Aorta (tissue), 5 donors: ENCODE data around the gene ROBO1. TPM values are rescaled to one million over a fixed set of nuclear protein-coding genes. Genes with fewer than 3 reads are reported as not detected.

ENCODE experiments used
- ATAC-seq: fragments of 200-7000 bp; cut with Tn5 transposase; one replicate; pipeline ENCODE4 v1.9.1; 2022; ENCODE audit warnings: moderate library complexity; ENCODE audit not compliant: low FRiP score
- DNase-seq, 2 donors: peaks; one replicate each; pipeline ENCODE4 v3.0.0-alpha.2; 2020
- H3K27ac ChIP-seq, 2 donors: one replicate each; pipeline ENCODE4 v1.5.1; 2013; ENCODE audit warnings: low read length in 2 of 2, mild to moderate bottlenecking in 2 of 2, moderate library complexity in 2 of 2, control low read depth in 1 of 2, inconsistent platforms in 1 of 2, low read depth in 1 of 2
- H3K27me3 ChIP-seq, 2 donors: one replicate each; pipeline ENCODE4 v1.6.1; 2013; ENCODE audit warnings: control low read depth in 1 of 2, low read length in 1 of 2, mild to moderate bottlenecking in 1 of 2, moderate library complexity in 1 of 2; ENCODE audit not compliant: insufficient read depth in 2 of 2, control insufficient read depth in 1 of 2
- H3K36me3 ChIP-seq, 2 donors: one replicate each; pipeline ENCODE4 v1.6.1; 2013; ENCODE audit warnings: control low read depth in 1 of 2, low read length in 1 of 2, mild to moderate bottlenecking in 1 of 2; ENCODE audit not compliant: insufficient read depth in 2 of 2, control insufficient read depth in 1 of 2
- H3K4me1 ChIP-seq, 2 donors: one replicate each; pipeline ENCODE4 v1.6.1; 2013; ENCODE audit warnings: low read length in 2 of 2, control low read depth in 1 of 2, mild to moderate bottlenecking in 1 of 2, moderate library complexity in 1 of 2; ENCODE audit not compliant: insufficient read depth in 2 of 2, control insufficient read depth in 1 of 2
- H3K4me3 ChIP-seq, 2 donors: one replicate each; pipeline ENCODE4 v1.5.1; 2013; ENCODE audit warnings: low read length in 2 of 2, control low read depth in 1 of 2, mild to moderate bottlenecking in 1 of 2
- H3K9me3 ChIP-seq: one replicate; pipeline ENCODE4 v1.6.1; 2013; ENCODE audit warnings: mild to moderate bottlenecking, low read length; ENCODE audit not compliant: control insufficient read depth
- WGBS, 2 donors: extraction: QIAGEN DNeasy Blood & Tissue Kit; methylation state at CpG; one replicate each; pipeline ENCODE4 v1.1.7; 2013; 5-methylcytosine and 5-hydroxymethylcytosine counted together
- intact Hi-C, 2 donors: fragments of 100-400 bp; cut with DNase I; formaldehyde crosslinking; loops; one replicate each; pipeline versions ENCODE4 v1.14.2 to v1.15.0; 2022
- polyA plus RNA-seq, 2 donors: library from polyadenylated mRNA; stranded (reverse); fragments of 200-250 nt; gene quantifications; one replicate each; pipeline ENCODE4 v1.2.3, GENCODE V29; 2013
- total RNA-seq, 2 donors: library from RNA; stranded (reverse); fragmentation: NEBNext Ultra II Directional; extraction: Animal tissue kit (Norgen Biotek cat#: 25700); gene quantifications; one replicate each; pipeline ENCODE4 v1.2.1, GENCODE V29; 2021
- donor health status: healthy with polysubstance abuse.
- donor health status: Bipolar disorder and iron deficiency.
- donor health status: DM: no; HTN: no; CAD: no.
- donor health status: DM: no; HTN: no; CAD: no.
- donor health status: DM: yes; HTN: yes; CAD: no.

Gene ROBO1
- total and polyA plus RNA-seq, 4 donors = 2.1 to 33.1 (median 16.6) TPM

DNA sequence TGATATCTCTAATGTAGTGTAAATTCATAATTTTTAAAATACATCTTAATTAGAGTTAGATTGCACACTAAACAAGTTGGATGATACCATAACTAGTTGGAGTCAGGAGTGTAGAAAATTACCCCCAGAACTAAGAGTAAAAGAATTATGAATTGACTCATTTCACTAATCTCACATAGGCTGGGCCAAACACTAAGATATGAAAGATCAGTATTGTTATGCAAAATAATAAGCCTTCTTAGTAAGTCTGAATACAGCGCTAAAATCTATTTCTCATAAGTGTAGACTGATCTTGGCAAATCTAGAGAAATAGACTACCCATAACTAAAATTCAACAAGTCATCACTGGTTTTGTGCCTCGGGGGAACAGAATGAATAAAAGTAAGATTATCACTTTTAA is 979.0 kb downstream of the ROBO1 start:
- WGBS, 2 donors = 93 to 96% methylated on average over 2 of the region's 2 CpGs
- no peaks in the 10 kb centered on the region for H3K36me3 ChIP-seq
- no peaks in the 10 kb centered on the region for H3K27me3 ChIP-seq
- ATAC-seq (no peak), DNase-seq (no peak)
- H3K4me1 ChIP-seq = no peaks in the 10 kb centered on the region
- H3K27ac ChIP-seq = no peak overlapping the region
- intact Hi-C loops = no loop called here
- no peaks in the 10 kb centered on the region for H3K9me3 ChIP-seq
- no peak overlapping the region for H3K4me3 ChIP-seq

DNA sequence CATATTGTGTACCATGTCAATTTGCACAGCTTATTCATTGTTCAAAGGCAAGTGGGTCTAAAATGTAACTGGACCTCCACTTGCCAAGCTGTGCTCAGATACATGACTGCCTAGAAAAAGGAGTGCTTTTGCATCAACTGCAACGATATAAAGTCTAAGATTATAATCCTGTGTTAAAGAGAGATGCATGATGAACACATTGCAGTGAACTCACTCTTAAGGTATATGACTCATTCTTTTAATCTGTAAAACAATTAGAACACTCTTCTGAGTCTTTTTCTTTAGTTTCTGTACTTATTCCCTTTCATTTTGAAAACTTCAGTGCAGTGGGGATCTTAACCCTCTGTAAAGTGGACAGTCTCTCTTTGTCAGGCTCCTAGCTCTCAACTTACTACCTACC is 982.8 kb downstream of the ROBO1 start:
- H3K4me1 ChIP-seq = no peaks in the 10 kb centered on the region
- ATAC-seq = no peak
- no peak overlapping the region for H3K27ac ChIP-seq
- H3K4me3 ChIP-seq = no peak overlapping the region
- intact Hi-C loops = no loop called here
- H3K36me3 ChIP-seq = no peaks in the 10 kb centered on the region
- no peaks in the 10 kb centered on the region for H3K9me3 ChIP-seq
- H3K27me3 ChIP-seq = no peaks in the 10 kb centered on the region
- no peak for DNase-seq
- WGBS, 2 donors = 74 to 75% methylated on average over 1 of the region's 1 CpG

GRCh38 chr3:78781351-78781750 is 986.4 kb downstream of the ROBO1 start:
- ATAC-seq = no peak
- H3K9me3 ChIP-seq = peaks cover 1% of the 10 kb centered on the region
- H3K4me3 ChIP-seq = no peak overlapping the region
- intact Hi-C loops = no loop called here
- H3K4me1 ChIP-seq = no peaks in the 10 kb centered on the region
- H3K27ac ChIP-seq = no peak overlapping the region
- no peak for DNase-seq
- no peaks in the 10 kb centered on the region for H3K27me3 ChIP-seq
- H3K36me3 ChIP-seq = no peaks in the 10 kb centered on the region

DNA sequence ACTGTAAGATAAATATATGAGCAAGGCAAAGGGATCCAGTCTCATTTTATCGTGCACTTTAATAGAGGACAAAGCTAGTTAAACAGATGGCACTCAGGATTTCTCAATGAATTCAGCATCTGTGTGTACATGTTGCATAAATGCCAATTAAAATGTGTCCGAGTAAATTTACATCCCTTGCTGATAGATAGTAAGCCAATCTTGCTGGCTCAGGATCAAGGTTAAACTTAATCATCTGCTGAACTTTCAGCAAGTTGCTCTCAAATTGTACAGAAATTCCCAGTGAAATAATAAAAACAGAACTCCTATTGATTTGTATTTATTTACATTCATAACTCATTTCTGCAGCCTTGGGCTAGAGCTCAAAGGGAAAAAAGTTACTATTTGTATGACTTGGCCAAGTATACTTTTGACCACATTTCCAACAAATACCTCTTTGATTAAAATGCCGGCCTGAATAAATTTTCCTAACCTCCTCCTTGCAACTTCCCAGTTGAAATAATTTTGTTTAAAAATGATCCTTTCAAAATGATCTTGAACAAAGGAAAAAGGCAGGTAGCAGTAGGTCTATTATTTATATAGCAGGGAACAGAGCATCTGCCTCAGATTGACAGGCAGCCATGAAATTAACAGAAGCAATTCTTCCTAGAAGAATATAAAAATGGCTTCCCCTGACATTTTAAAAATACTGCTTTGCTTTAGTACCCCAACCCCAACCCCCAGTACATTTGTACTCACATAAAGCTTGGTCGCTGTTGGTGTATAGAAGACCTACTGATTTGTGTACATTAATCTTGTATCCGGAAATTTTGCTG is 1001.9 kb downstream of the ROBO1 start:
- Histone ChIP-seq H3K27ac (no peak overlapping the region), H3K27me3 (no peaks in the 10 kb centered on the region), H3K9me3 (no peaks in the 10 kb centered on the region), H3K36me3 (no peaks in the 10 kb centered on the region), H3K4me1 (peaks cover 0 to 2% of the 10 kb centered on the region in 2 donors), H3K4me3 (no peak overlapping the region)
- DNase-seq = no peak
- no peak for ATAC-seq
- 51 to 57% methylated on average over 5 of the region's 5 CpGs for WGBS, 2 donors
- intact Hi-C loops = no loop called here

DNA sequence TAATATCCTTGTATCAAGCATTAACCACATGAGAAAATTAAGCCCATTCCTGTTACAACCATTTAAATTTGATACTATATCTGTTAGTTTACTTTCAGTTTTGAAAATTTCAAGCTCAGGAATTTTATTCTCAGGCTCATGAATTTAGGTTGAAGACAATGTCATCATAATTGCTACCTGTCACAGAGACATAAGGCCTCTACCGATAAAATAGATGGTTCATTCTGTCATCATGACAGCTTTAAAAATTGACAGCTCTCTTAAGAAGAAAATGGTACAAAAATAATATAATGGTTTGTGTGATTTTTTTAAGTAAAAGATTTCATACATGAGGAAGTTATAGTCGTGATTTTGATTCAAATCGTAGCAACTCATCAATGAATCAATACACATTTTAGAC is 1003.2 kb downstream of the ROBO1 start:
- ATAC-seq = no peak
- H3K4me3 ChIP-seq = no peak overlapping the region
- H3K36me3 ChIP-seq = no peaks in the 10 kb centered on the region
- H3K27ac ChIP-seq = no peak overlapping the region
- WGBS, 2 donors = 89 to 92% methylated on average over 3 of the region's 3 CpGs
- intact Hi-C loops = no loop called here
- no peak for DNase-seq
- no peaks in the 10 kb centered on the region for H3K27me3 ChIP-seq
- no peaks in the 10 kb centered on the region for H3K9me3 ChIP-seq
- H3K4me1 ChIP-seq = peaks cover 0 to 2% of the 10 kb centered on the region in 2 donors

DNA sequence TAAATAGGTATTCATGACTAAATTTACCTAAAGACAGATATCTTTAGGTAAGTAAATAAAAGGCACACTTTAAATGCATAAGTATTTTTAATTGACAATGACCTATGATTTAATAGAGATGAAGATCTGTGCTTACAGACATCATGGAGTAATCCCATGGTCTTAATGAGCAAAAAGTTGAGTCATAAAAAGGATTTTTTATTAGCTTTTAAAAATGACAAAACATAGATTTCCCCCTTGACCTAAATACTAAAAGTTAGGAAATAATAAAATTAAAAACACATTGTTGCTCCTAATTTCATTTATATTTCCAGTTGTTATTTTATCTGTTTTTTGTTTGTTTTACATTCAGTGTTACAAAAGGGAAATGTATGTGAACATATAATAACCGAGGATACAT is 1005.7 kb downstream of the ROBO1 start:
- Histone ChIP-seq H3K36me3 (no peaks in the 10 kb centered on the region), H3K27me3 (no peaks in the 10 kb centered on the region), H3K4me3 (no peak overlapping the region), H3K4me1 (peaks cover 0 to 2% of the 10 kb centered on the region in 2 donors), H3K9me3 (no peaks in the 10 kb centered on the region), H3K27ac (no peak overlapping the region)
- DNase-seq (no peak), ATAC-seq (no peak)
- 93 to 94% methylated on average over 1 of the region's 1 CpG for WGBS, 2 donors
- intact Hi-C loops = no loop called here

DNA sequence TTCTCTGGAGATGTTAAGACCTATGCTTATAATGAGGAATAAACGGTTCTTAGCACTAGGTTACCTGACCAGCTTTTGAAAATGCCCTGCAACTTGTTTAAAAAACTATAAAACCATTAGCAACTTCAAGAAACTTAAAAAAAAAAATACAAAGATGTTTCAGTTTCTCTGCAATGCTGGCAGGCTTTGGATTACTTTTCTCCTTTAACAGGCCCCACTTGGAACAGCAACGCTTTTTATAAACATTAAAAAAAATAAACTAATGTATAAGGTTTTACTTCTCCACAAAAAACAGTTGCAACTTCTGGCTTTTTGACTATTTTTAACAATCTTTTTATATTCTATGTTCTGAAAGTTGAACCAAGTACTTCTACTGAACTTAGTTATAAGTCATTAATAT is 1006.7 kb downstream of the ROBO1 start:
- intact Hi-C loops = no loop called here
- no peak for DNase-seq
- Histone ChIP-seq H3K4me3 (no peak overlapping the region), H3K4me1 (peaks cover 0 to 1% of the 10 kb centered on the region in 2 donors), H3K27ac (no peak overlapping the region), H3K27me3 (no peaks in the 10 kb centered on the region), H3K36me3 (no peaks in the 10 kb centered on the region), H3K9me3 (no peaks in the 10 kb centered on the region)
- 33 to 41% methylated on average over 2 of the region's 2 CpGs for WGBS, 2 donors
- ATAC-seq = no peak

GRCh38 chr3:78757731-78758130 is 1010.1 kb downstream of the ROBO1 start:
- ATAC-seq = no peak
- intact Hi-C loops = no loop called here
- H3K27me3 ChIP-seq = no peaks in the 10 kb centered on the region
- H3K27ac ChIP-seq = no peak overlapping the region
- WGBS, 2 donors = 13 to 17% methylated on average over 4 of the region's 4 CpGs
- no peak for DNase-seq
- H3K9me3 ChIP-seq = no peaks in the 10 kb centered on the region
- H3K4me1 ChIP-seq = peaks cover 1 to 3% of the 10 kb centered on the region in 2 donors
- no peak overlapping the region for H3K4me3 ChIP-seq
- no peaks in the 10 kb centered on the region for H3K36me3 ChIP-seq

DNA sequence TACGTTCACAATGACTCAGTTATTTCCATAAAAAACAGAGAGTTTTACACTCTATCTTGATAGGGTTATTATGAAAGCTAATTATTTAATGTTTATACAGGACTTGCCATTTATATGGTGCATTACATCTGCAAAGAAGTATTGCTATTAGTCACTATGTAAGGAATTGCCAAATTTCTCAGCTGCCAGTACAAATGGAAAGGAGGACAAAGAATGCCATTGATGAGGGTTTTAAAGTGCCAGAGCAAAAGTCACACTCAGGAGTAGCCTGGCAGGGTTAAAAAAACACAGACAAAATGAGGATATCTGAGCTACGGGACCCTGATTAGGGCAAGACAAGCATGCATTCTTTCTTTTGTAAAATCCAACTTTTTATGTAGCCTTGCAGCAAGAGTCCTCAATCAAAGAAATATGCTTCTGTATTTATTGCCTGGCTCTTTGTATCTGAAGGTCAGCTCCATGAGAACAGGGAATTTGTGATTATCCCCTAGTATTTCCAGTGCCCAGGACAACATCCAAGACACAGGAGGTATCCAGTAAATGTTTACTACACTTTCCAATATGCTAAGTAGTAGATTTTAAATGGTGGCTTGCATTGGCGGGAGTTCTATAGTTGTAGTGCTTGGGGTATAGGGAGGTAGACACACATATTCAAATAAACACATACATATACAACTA is 1013.6 kb downstream of the ROBO1 start:
- Histone ChIP-seq H3K36me3 (no peaks in the 10 kb centered on the region), H3K27me3 (no peaks in the 10 kb centered on the region), H3K27ac (no peak overlapping the region), H3K9me3 (no peaks in the 10 kb centered on the region), H3K4me3 (no peak overlapping the region), H3K4me1 (peaks cover 1 to 3% of the 10 kb centered on the region in 2 donors)
- 35 to 37% methylated on average over 3 of the region's 3 CpGs for WGBS, 2 donors
- intact Hi-C loops = no loop called here
- ATAC-seq (no peak), DNase-seq (no peak)
